Activated naive CD8-positive, alpha-beta T cell treated with anti-CD3 and anti-CD28 coated beads, Interleukin-2, amount 50 U/mL, for 24 hours (primary cell): ENCODE results near the gene RNF223.

Experiments
- ATAC-seq: fragments of 150-1000 bp; cut with Tn5 transposase; one replicate; pipeline ENCODE4 v1.10.0; 2021
- DNase-seq: peaks from one replicate; pipeline ENCODE4 v3.0.0; 2021
- H3K27ac Mint-ChIP-seq: one replicate; pipeline ENCODE4 v1.8.0; 2021; ENCODE audit warnings: mild to moderate bottlenecking, mixed read lengths
- H3K27me3 Mint-ChIP-seq: one replicate; pipeline ENCODE4 v1.8.0; 2021; ENCODE audit warnings: mixed read lengths
- H3K36me3 Mint-ChIP-seq: one replicate; pipeline ENCODE4 v1.8.0; 2021; ENCODE audit warnings: low read depth, mixed read lengths
- H3K4me1 Mint-ChIP-seq: one replicate; pipeline ENCODE4 v1.8.0; 2021; ENCODE audit warnings: mixed read lengths
- H3K4me3 Mint-ChIP-seq: one replicate; pipeline ENCODE4 v1.8.0; 2021; ENCODE audit warnings: mild to moderate bottlenecking, moderate library complexity, mixed read lengths
- H3K9me3 Mint-ChIP-seq: one replicate; pipeline ENCODE4 v1.8.0; 2021; ENCODE audit warnings: mixed read lengths

RNF223 gene

DNA sequence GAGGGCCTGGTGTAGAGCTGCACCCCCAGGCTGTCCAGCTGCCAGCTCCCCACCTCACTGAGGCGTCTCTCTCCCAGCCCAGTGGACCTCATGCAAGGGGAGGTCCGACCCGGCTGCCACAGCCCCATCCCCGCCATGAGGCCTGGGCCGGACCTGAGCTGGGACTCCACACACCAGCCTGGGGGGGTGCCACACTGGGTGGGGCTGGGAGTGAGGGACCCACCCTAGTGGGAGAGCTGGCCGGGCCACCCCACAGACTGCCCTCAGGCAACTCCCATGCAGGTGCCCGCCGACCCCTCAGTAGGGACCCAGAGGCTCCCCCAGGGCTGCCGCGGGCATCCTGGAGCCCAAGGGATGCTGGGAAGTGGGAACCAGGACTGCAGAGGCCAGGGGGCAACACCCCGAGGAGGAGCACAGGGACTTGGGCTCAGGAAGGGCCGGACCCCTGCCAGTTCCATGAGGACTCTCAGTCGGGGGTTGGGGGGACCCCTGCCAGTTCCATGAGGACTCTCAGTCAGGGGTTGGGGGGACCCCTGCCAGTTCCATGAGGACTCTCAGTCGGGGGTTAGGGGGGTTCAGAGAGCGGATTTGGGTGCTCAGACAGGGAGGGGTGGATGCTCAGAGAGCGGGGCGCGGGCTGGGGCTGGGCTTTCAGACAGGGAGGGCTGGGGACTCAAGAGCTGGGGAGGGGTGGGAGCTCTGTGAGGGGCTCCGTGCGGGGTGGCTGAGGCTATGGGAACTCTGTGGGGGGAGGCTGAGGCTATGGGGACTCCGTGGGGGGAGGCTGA is 1.2 kb upstream of the RNF223 start:
- H3K36me3 Mint-ChIP-seq = no peaks in the 10 kb centered on the region
- peaks cover 5% of the 10 kb centered on the region for H3K4me1 Mint-ChIP-seq
- no peak for ATAC-seq
- no peaks in the 10 kb centered on the region for H3K9me3 Mint-ChIP-seq
- peaks cover 6% of the 10 kb centered on the region for H3K27me3 Mint-ChIP-seq
- DNase-seq = no peak
- H3K27ac Mint-ChIP-seq = no peak overlapping the region
- no peak overlapping the region for H3K4me3 Mint-ChIP-seq

DNA sequence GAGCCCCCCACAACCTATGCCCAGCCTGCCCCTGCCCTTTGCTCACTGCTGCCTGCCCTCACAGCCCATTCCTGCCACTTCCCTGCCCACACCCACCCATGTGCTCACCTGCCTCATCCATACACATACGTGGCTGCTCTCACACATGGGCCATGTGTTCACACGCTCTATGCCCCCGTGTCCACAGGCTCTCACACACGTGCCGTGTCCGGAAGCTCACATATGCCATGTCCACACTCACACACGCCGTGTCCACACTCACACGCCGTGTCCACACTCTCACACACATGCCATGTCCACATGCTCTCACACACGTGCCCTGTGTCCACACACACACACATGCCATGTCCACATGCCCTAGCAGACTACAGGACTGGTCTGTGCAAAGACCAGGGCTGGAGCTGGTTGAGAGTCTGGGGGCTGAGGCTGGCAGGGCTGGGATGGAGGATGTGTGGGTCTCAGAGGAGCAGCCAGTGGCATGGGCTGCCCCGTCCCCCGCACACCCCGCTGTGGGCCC is 583 bp upstream of the RNF223 start:
- Mint-ChIP-seq H3K27ac (no peak overlapping the region), H3K4me3 (no peak overlapping the region), H3K9me3 (no peaks in the 10 kb centered on the region), H3K36me3 (no peaks in the 10 kb centered on the region), H3K4me1 (peaks cover 8% of the 10 kb centered on the region), H3K27me3 (peaks cover 6% of the 10 kb centered on the region)
- ATAC-seq (no peak), DNase-seq (no peak)

DNA sequence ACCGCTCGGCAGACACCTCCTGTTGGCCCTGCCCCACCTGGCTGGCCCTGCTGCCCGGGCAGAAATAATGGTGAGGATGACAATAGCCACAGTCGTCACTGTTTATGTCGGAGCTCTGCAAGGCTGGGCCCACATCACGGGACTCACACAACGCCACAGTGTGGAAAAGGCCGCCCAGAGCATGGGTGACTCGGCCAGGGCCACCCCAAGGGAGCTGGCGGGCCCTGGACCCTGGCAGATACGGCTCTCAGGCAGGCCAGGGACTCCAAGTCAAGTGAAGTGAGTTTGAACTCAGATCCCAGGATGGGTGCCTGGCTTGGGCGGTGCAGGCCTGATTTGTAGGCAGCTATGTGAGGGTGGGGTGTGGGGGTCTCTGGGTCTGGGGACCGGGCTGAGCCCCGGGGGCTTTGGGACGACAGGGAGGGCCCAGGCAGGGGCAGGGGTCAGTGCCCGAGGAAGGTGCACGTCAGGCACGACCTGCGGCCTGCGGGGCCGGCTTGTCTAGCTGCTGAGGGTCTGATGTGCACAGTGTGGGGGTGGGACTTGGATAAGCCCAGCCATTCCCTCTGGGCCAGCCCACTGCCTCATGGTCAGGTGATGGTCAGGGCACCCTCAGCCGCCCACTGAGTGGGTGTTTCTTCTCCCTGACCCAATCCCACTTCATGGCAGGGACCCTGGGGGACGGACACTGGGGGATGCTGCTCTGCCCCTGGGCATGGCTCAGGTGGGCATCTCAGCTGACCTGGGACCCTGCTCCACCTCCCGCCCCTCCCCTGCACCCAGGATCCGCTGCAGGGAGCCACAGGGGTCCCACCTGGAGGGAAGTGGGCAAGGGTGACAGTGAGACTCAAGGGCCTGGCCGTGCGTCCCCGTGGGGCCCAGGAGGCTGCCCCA is 1.0 kb downstream of the RNF223 start:
- H3K36me3 Mint-ChIP-seq = no peaks in the 10 kb centered on the region
- H3K4me3 Mint-ChIP-seq = no peak overlapping the region
- H3K9me3 Mint-ChIP-seq = no peaks in the 10 kb centered on the region
- H3K4me1 Mint-ChIP-seq = peaks cover 4% of the 10 kb centered on the region
- no peak overlapping the region for H3K27ac Mint-ChIP-seq
- no peak for ATAC-seq
- DNase-seq = no peak
- peaks cover 6% of the 10 kb centered on the region for H3K27me3 Mint-ChIP-seq

DNA sequence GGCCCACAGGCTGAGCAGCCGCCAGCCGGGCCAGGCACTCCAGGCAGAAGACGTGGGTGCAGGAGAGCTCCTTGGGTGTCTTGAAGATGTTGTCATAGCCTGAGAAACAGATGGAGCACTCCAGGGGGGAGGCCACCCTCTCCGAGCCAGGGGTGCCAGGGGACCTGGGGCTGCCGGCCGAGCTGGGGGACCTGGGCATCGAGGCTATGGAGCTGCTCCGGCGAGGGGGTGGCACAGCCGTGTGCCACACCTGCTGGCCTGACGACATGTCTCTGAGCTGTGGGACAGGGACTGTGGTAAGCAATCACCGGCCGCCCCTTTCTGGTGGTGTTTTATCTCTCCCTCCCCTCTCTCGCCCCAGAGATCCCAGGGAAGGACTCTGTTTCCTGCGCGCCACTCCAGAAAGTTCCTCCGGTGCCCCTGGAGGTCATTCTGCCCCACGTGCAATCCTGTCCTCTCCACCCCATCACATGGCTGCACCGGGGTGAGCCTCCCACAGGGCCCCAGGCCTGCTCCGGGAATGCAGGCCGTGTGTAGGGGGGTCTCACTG is 1.7 kb downstream of the RNF223 start:
- DNase-seq (no peak), ATAC-seq (no peak)
- H3K4me1 Mint-ChIP-seq = peaks cover 4% of the 10 kb centered on the region
- peaks cover 6% of the 10 kb centered on the region for H3K27me3 Mint-ChIP-seq
- H3K36me3 Mint-ChIP-seq = no peaks in the 10 kb centered on the region
- H3K9me3 Mint-ChIP-seq = no peaks in the 10 kb centered on the region
- H3K27ac Mint-ChIP-seq = no peak overlapping the region
- no peak overlapping the region for H3K4me3 Mint-ChIP-seq

DNA sequence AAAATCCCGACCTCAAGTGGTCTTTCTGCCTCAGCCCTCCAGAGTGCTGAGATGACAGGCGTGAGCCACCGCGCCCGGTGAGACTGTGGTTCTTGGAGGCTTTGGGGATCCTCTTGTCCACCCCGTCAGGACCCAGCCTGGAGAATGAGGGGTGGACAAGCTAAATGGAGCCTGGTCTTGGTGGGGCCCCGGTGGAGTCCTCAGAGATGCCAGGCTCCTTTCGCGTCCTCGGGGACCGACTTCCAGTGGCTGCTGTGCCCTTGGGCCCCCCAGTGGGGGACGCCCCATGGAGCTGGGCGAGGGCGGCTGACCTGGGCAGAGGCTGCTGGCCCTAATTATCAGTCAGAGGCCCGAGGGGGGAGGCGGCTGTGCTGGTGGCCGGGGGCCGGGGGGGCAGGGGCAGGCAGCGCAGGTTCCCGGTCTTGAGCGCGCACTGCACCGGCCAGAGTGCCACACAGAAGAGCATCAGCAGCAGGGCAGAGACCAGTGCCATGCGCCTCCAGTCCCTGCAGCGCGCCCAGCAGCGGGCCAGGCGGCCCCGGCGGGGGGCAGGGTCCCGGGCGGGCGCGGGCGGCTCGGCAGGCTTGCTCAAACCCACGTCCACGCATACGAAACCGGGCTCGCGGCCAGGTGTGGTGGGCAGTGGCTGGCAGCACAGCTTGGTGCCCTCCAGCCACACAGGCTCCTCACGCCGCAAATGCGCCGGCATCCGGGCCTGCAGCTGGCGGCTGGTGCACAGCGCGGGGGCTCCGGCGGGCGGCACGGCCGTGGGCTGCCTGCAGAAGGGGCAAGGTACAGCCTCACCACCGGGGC is 2.4 kb downstream of the RNF223 start:
- Mint-ChIP-seq H3K4me1 (peaks cover 4% of the 10 kb centered on the region), H3K9me3 (no peaks in the 10 kb centered on the region), H3K36me3 (no peaks in the 10 kb centered on the region), H3K27me3 (peaks cover 6% of the 10 kb centered on the region), H3K4me3 (no peak overlapping the region), H3K27ac (no peak overlapping the region)
- ATAC-seq (no peak), DNase-seq (no peak)

DNA sequence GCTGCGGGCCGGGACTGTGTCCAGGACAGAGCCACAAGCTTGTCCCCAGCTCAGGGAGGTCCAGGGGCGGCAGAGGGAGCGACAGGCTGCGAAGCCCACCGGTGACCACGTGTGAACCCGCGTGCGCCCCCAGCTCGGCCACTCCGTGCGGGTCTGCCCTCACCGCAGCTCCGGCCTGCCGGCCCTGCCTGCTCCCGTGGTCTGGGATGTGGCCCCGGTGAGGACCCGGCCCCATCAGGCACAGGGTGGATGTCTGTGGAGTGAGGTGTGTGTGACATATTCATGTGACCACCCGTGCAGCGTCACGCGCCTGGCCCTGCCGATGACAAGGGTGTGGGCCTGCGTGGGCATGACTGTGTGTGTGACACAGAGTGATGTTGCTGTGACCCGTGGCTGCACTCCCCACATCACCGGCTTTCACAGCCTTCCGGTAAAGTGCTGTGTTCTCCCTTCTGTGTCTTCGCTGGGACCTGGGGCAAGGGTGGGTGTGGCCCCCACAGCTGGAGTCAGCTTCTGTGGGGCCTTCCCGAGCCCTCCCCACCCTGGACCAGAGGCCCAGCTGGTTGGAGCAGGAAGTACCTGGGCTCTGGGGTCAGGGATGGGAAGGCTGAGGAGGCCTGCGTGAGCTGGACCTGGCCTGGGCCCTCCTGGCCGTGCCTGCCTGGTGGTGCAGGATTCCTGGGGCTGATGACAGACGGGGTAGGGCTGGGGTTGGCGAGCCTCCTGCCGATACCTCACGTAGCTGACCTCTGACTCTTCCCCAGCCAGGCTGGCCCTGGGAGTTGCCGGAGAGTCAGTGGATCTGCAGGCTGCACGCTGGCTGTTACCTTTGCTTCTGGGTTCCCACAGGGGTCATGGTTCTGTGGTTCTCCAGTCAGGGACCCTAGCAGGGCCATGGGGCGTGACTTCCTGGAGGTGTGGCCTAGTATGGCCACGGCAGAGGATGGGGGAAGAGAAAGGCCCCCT is 4.1 kb downstream of the RNF223 start:
- no peaks in the 10 kb centered on the region for H3K9me3 Mint-ChIP-seq

DNA sequence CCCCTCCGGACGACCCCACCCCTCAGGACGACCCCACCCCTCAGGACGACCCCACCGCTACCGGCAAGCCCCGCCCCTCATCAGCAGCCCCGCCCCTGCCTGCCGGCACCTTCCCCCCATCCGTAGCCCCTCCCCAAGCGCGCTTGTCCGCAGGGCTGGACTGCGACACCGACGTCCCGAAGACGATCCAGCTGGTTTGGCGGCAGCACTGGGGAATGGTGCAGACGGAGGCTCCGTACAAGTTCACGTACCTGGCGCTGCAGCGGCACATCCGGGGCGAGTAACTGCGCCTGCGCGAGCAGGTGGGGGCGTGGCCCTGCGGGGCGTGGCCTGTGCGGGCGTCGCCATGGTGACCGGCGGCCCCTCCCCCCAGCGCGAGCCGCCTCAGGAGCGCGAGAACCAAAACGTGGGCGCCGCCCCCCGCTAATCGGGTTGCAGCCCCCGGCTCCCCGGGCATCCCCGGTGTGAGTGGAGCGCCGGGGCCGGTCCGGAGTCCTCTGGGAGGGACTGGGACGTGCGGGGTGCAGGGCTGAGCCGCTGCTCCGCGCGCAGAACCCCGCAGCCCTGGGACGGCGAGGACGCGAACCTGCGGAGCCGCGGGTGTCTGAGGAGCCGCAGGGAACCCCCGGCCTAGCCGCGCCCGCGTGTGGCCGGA is 4.9 kb downstream of the RNF223 start:
- Mint-ChIP-seq H3K9me3 (no peaks in the 10 kb centered on the region), H3K36me3 (no peaks in the 10 kb centered on the region), H3K4me3 (peak overlapping the region; percentile 70), H3K27me3 (peaks cover 2% of the 10 kb centered on the region), H3K4me1 (peaks cover 15% of the 10 kb centered on the region), H3K27ac (no peak overlapping the region)
- DNase-seq (peak; percentile 91), ATAC-seq (peak; percentile 30)

More for the DNA sequence above, 4.1 kb downstream of the RNF223 start:
- H3K4me3 Mint-ChIP-seq = no peak overlapping the region
- H3K36me3 Mint-ChIP-seq = no peaks in the 10 kb centered on the region
- peaks cover 6% of the 10 kb centered on the region for H3K27me3 Mint-ChIP-seq
- no peak for ATAC-seq
- H3K4me1 Mint-ChIP-seq = peaks cover 12% of the 10 kb centered on the region
- H3K27ac Mint-ChIP-seq = no peak overlapping the region
- no peak for DNase-seq

DNA sequence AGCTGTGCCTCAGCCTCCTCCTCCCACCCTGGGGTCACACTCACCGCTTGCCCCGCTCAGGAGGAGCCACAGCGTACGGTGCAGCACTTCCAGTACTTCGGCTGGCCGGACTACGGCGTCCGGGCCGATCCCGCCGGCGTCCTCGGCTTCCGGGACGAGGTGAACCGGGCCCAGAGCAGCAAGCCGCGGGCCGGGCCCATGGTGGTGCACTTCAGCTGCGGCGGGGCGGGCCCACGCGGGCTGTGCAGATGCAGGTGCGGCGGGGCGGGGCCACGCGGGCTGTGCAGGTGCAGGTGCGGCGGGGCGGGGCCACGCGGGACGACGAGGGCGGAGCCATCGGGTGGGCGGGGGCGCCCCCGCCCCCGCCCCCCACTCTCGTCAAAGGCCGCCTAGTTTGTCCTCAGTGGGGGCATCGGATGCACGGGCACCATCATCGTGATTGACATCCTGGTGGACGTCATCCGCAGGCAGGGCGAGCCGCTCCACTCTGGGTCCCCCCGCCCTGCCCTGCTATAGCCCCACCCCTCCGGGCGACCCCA is 5.5 kb downstream of the RNF223 start:
- H3K4me1 Mint-ChIP-seq = peaks cover 18% of the 10 kb centered on the region
- peak overlapping the region; percentile 70 for H3K4me3 Mint-ChIP-seq
- no peak for ATAC-seq
- H3K27ac Mint-ChIP-seq = no peak overlapping the region
- peaks cover 2% of the 10 kb centered on the region for H3K27me3 Mint-ChIP-seq
- no peaks in the 10 kb centered on the region for H3K36me3 Mint-ChIP-seq
- DNase-seq = no peak
- H3K9me3 Mint-ChIP-seq = no peaks in the 10 kb centered on the region

DNA sequence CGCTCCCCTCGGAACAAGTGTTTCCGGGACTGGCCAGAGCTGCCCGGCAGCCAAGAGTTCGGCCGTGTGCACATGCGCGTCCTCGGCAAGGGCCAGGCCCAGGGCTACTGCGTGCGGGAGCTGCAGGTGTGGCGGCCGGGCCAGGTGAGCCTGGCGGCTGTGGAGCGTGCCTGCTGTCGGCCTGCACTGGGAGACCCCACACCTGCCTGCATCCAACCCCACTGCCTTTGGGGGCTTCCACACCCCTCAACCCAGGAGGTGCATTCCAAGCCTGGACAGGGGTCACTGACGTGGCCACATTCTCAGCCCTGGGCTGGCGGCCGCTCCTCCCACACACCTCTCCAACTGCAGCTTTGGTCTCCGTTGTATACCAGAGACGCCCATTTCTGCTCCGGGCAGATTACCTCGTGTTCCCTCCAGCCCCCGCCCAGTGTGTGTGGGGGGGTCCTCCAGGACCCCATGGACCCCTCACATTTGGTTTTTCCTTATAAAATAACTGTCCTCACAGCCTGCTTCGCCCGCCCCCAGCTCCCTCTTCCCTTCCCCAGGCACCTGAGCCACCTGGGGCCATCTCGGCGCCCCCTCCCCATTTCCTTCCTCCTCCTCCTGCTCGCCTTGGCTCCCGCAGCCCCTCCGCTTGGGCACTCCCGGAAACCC is 6.1 kb downstream of the RNF223 start:
- H3K27me3 Mint-ChIP-seq = peaks cover 2% of the 10 kb centered on the region
- peak overlapping the region; percentile 48 for H3K4me3 Mint-ChIP-seq
- DNase-seq (no peak), ATAC-seq (no peak)
- no peak overlapping the region for H3K27ac Mint-ChIP-seq
- no peaks in the 10 kb centered on the region for H3K36me3 Mint-ChIP-seq
- peaks cover 23% of the 10 kb centered on the region for H3K4me1 Mint-ChIP-seq
- H3K9me3 Mint-ChIP-seq = no peaks in the 10 kb centered on the region

DNA sequence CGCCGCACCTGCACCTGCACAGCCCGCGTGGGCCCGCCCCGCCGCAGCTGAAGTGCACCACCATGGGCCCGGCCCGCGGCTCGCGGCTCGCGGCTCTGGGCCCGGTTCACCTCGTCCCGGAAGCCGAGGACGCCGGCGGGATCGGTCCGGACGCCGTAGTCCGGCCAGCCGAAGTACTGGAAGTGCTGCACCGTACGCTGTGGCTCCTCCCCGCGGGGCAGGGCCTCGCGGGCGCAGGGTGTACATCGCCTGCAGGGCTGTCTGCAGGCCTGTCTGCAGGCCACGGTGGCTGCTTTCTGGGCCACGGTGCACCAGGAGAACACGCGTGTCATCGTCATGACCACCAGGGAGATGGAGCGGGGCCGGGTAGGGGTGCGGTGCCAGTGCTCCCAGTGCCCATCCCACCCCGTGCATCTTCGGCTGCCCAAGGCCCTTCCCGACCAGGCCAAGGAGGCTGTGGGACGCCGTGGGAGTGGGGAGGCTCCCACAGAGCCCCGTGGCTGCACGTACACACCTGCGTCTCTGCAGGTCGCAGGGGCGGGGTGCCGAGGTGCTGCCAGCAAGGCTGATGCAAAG is 6.7 kb downstream of the RNF223 start:
- no peak overlapping the region for H3K4me3 Mint-ChIP-seq

DNA sequence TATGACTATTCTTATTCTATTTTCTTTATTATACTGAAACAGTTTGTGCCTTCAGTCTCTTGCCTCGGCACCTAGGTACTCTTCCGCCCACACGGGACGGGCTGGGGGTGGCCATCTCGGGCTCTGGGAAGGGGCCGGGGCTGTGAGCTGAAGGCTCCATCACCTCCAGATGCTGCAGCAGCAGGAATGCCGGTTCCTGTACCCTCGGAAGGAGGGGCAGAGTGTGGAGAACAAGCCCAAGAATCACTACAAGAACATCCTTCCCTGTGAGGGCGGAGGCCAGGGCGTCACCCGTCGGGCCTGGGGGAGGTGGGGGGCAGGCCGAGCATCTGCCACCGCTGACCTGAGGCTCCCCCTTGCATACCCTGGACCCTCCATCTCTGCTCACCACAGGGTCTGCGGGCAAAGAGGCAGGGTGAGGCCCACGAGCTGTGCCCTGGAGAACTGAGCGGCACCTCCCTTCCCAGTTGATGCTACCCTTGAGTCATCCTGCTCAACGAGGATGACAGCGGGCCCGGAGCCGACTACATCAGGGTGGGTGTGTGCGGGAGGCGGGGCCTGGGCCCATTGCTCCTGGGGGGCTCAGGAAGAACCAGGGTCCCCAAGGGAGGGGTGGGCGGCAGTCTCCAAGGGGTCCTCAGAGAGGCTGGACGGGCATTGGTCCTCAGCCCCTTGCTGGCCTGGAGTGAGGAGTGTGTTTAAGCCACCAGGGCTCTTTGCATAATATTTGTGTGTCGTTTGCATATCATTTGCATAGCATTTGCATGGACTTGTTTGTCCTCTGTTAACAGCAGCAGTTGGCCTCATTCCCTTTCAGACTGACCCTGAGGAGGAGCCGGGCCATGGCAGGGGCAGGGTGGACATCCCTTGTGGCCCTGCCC is 7.5 kb downstream of the RNF223 start:
- DNase-seq = no peak
- Mint-ChIP-seq H3K4me1 (peaks cover 29% of the 10 kb centered on the region), H3K27me3 (peaks cover 2% of the 10 kb centered on the region), H3K27ac (no peak overlapping the region), H3K36me3 (no peaks in the 10 kb centered on the region), H3K9me3 (no peaks in the 10 kb centered on the region), H3K4me3 (no peak overlapping the region)
- ATAC-seq = no peak

More for the DNA sequence above, 6.7 kb downstream of the RNF223 start:
- Mint-ChIP-seq H3K36me3 (no peaks in the 10 kb centered on the region), H3K27ac (no peak overlapping the region), H3K9me3 (no peaks in the 10 kb centered on the region), H3K4me1 (peaks cover 28% of the 10 kb centered on the region), H3K27me3 (peaks cover 2% of the 10 kb centered on the region)
- no peak for DNase-seq
- no peak for ATAC-seq
